WERI-Rb-1 (cell line): Measurements from ENCODE around the gene PRKAR1B.

Experiments used
- DNase-seq: peaks from one replicate; pipeline ENCODE4 v3.0.0-alpha.2; 2020
- H3K27ac ChIP-seq: fragments of 250-450 bp; sonication (Bioruptor Pico); 2 replicates; pipeline ENCODE4 v1.5.1; 2020; ENCODE audit warnings: mild to moderate bottlenecking, moderate library complexity
- H3K27me3 ChIP-seq: fragments of 250-450 bp; sonication (Bioruptor Pico); 2 replicates; pipeline ENCODE4 v1.5.1; 2021; ENCODE audit warnings: mild to moderate bottlenecking, low read depth, moderate library complexity; ENCODE audit not compliant: insufficient read depth, severe bottlenecking
- H3K36me3 ChIP-seq: fragments of 250-450 bp; sonication (Bioruptor Pico); 2 replicates; pipeline ENCODE4 v1.5.1; 2020; ENCODE audit warnings: mild to moderate bottlenecking, moderate library complexity
- H3K4me3 ChIP-seq: 2 replicates; pipeline ENCODE4 v1.5.1; 2011; ENCODE audit warnings: low read depth, mild to moderate bottlenecking, control low read depth, low read length
- H3K9me3 ChIP-seq: fragments of 250-450 bp; sonication (Bioruptor Pico); 2 replicates; pipeline ENCODE4 v1.5.1; 2021; ENCODE audit warnings: mild to moderate bottlenecking, moderate library complexity; ENCODE audit not compliant: severe bottlenecking
- CTCF ChIP-seq: IDR thresholded peaks from 2 replicates; pipeline ENCODE4 v1.5.1; 2011; ENCODE audit warnings: low read depth, mild to moderate bottlenecking, control low read depth, inconsistent platforms, low read length

Gene PRKAR1B

GRCh38 chr7:696812-697551 lies 30.1 kb downstream of the PRKAR1B start:
- no peaks in the 10 kb centered on the region; the same call in 1 of the 2 replicates for H3K36me3 ChIP-seq
- DNase-seq = peak; percentile 42
- no peaks in the 10 kb centered on the region for H3K9me3 ChIP-seq
- H3K27me3 ChIP-seq = no peaks in the 10 kb centered on the region
- H3K27ac ChIP-seq = no peak overlapping the region
- H3K4me3 ChIP-seq = no peak overlapping the region
- no peak for TF ChIP-seq CTCF

DNA sequence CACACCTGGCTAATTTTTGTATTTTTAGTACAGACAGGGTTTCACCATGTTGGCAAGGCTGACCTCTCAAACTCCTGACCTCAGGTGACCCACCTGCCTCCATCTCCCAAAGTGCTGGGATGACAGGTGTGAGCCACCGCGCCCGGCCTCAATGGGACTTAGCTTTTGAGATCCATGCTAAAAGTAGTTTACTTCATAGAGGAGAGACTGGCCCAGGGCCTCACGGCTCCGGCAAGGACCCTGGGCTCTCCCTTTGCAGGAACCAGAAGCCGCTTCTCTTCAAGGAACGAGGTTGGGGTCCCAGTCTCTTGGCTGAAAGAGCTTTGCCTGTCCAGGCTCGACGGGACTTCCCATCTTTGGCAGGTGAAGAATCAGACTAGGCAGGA lies 30.7 kb downstream of the PRKAR1B start:
- Histone ChIP-seq H3K4me3 (no peak overlapping the region), H3K36me3 (no peaks in the 10 kb centered on the region; the same call in 1 of the 2 replicates)
- TF ChIP-seq CTCF = no peak

GRCh38 chr7:693280-693679 lies 33.8 kb downstream of the PRKAR1B start:
- no peak for DNase-seq
- H3K4me3 ChIP-seq = no peak overlapping the region
- H3K27me3 ChIP-seq = no peaks in the 10 kb centered on the region
- peaks cover 11% of the 10 kb centered on the region for H3K9me3 ChIP-seq
- TF ChIP-seq CTCF = no peak
- H3K36me3 ChIP-seq = no peaks in the 10 kb centered on the region; the same call in none of the 2 replicates
- H3K27ac ChIP-seq = no peak overlapping the region

More for the DNA sequence above, 30.7 kb downstream of the PRKAR1B start:
- no peak for DNase-seq
- Histone ChIP-seq H3K27me3 (no peaks in the 10 kb centered on the region), H3K27ac (no peak overlapping the region), H3K9me3 (no peaks in the 10 kb centered on the region)

DNA sequence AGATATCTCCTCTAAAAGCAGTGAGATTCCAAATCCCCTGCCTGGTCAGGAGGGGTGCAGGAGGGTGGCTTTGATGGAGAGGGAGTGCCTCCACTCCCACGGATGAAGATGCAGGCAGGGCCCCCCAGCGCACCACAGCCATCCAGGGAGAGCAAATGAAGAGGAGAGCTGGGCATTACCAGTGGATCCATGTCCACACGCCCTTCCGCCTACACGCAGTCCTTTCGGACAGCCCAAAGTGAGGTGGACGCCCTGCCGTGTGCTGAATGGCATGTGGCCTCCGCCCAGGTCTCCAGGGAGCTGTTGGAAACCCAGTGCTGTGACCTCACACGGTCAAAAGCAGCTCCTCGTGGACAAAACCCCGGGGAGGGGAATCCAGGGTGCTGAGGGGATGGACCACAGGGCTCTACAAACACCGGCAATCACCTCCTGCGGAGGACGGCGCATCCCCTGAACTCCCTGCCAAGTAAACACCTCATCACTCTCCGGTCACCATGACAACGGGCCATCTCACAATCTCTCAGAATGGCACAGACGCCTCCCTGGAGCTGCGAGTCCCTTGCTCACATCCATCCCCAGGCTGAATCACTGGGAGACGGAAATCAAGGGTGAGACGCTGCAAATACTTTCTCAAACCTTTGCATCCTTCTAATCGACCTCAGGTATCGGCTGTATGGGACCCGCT lies 35.6 kb downstream of the PRKAR1B start:
- H3K9me3 ChIP-seq = peaks cover 11% of the 10 kb centered on the region
- no peak overlapping the region for H3K4me3 ChIP-seq
- H3K36me3 ChIP-seq = no peaks in the 10 kb centered on the region; the same call in none of the 2 replicates
- H3K27ac ChIP-seq = no peak overlapping the region
- no peak for DNase-seq
- no peaks in the 10 kb centered on the region for H3K27me3 ChIP-seq
- TF ChIP-seq CTCF = no peak

DNA sequence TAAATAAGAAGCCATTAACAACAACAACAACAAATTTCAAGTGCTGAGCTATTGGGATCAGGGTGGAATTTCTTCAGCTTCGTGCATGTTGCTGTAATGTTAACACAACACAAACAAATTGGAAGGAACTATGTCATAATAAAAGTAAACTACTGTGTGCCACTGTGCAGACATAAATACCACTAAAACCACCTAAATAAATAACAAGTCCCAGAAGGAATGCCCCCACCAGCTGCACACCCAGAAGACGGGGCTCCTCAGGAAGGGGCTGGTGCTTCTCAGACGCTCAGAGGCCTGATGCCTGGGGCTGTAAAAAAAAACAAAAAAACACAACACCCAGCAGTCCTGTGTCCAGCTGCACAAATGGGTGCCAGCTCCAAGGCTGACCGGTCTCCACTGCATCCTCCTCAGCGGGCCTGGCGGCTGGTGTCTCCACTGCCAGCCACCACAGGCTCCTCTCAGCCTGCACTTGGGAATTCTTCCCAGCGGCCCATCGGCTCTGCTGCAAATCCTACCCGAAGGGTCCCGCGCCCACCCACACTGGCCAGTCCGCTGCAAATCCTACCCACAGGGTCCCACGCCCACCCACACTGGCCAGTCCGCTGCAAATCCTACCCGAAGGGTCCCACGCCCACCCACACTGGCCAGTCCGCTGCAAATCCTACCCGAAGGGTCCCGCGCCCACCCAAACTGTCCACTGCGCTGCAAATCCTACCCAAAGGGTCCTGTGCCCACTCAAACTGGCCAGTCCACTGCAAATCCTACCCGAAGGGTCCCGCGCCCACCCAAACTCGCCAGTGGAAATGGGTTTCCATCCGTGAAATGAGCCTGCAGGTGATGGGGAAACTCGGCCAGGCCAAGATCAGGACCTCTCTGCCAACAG lies 36.4 kb downstream of the PRKAR1B start:
- Histone ChIP-seq H3K9me3 (peaks cover 11% of the 10 kb centered on the region), H3K27me3 (no peaks in the 10 kb centered on the region), H3K4me3 (no peak overlapping the region), H3K27ac (no peak overlapping the region), H3K36me3 (no peaks in the 10 kb centered on the region; the same call in none of the 2 replicates)
- TF ChIP-seq CTCF = no peak
- no peak for DNase-seq
